Measurements from ENCODE around the gene GTPBP3.

- TF ChIP-seq, protein P1, sequence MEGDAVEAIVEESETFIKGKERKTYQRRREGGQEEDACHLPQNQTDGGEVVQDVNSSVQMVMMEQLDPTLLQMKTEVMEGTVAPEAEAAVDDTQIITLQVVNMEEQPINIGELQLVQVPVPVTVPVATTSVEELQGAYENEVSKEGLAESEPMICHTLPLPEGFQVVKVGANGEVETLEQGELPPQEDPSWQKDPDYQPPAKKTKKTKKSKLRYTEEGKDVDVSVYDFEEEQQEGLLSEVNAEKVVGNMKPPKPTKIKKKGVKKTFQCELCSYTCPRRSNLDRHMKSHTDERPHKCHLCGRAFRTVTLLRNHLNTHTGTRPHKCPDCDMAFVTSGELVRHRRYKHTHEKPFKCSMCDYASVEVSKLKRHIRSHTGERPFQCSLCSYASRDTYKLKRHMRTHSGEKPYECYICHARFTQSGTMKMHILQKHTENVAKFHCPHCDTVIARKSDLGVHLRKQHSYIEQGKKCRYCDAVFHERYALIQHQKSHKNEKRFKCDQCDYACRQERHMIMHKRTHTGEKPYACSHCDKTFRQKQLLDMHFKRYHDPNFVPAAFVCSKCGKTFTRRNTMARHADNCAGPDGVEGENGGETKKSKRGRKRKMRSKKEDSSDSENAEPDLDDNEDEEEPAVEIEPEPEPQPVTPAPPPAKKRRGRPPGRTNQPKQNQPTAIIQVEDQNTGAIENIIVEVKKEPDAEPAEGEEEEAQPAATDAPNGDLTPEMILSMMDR (conservative IDR thresholded peaks at IDR 0.05; ENCODE audit: low read depth in 2 of 2), result peak; percentile 49 to 77
- TF ChIP-seq EZH2phosphoT487 (IDR thresholded peaks at IDR 0.05; ENCODE audit: unreplicated experiment) (no peak), POLR2AphosphoS5 (IDR thresholded peaks at IDR 0.05; ENCODE audit: low read depth) (peak; percentile 56), REST (IDR thresholded peaks at IDR 0.05; ENCODE audit: unreplicated experiment) (peak; percentile 1), EZH2 (IDR thresholded peaks at IDR 0.05; ENCODE audit: low read depth, unreplicated experiment) (no peak), JUNB (IDR thresholded peaks at IDR 0.05; ENCODE audit: unreplicated experiment) (no peak)
- TF ChIP-seq, protein P2, sequence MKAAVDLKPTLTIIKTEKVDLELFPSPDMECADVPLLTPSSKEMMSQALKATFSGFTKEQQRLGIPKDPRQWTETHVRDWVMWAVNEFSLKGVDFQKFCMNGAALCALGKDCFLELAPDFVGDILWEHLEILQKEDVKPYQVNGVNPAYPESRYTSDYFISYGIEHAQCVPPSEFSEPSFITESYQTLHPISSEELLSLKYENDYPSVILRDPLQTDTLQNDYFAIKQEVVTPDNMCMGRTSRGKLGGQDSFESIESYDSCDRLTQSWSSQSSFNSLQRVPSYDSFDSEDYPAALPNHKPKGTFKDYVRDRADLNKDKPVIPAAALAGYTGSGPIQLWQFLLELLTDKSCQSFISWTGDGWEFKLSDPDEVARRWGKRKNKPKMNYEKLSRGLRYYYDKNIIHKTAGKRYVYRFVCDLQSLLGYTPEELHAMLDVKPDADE (IDR thresholded peaks at IDR 0.05), result no peak
Observed at GRCh38 chr19:17390665-17391370, 53.5 kb downstream of the GTPBP3 start.
